IMR-90 (cell line): ENCODE measurements around the gene C1QTNF12. TPM values are rescaled to one million over a fixed set of nuclear protein-coding genes. Genes with fewer than 3 reads are reported as not detected.
A peak's percentile ranks its signal among the peaks of the same experiment; 100 is the strongest.

Experiments used
- ATAC-seq: fragments of 200-7000 bp; cut with Tn5 transposase; 2 replicates; pipeline ENCODE4 v1.9.1; 2020; ENCODE audit warnings: low read depth, mild to moderate bottlenecking, moderate library complexity
- BruUV-seq: library from RNA; stranded (reverse); fragments of 400-500 nt; replicated peaks from 2 replicates; lab custom pipeline; 2021; lab: Mats Ljungman, UMichigan
- CTCF ChIA-PET: fragments of 300-600 bp; formaldehyde crosslinking; extraction: SDS; loops from one replicate; lab custom pipeline; 2021; ENCODE audit warnings: antibody characterized with exemption; lab: Yijun Ruan, JAX
- POLR2A ChIA-PET: fragments of 300-600 bp; sonication (Branson Sonifier 250); formaldehyde crosslinking; loops from one replicate; lab custom pipeline; 2022; ENCODE audit warnings: antibody characterized with exemption; ENCODE audit not compliant: unreplicated experiment; lab: Charles Lee
- DNase-seq: peaks from one replicate; pipeline ENCODE4 v3.0.0; 2013
- H2AFZ ChIP-seq: replicated peaks from 2 replicates; pipeline ENCODE3; 2013; ENCODE audit warnings: low read length, mild to moderate bottlenecking; ENCODE audit not compliant: poor library complexity
- H2AK5ac ChIP-seq: 2 replicates; pipeline ENCODE4 v1.6.1; 2013; ENCODE audit warnings: low read depth, low read length, inconsistent platforms
- H2AK9ac ChIP-seq: replicated peaks from 2 replicates; pipeline ENCODE3; 2013; ENCODE audit warnings: mild to moderate bottlenecking, low read depth, low read length, moderate library complexity; ENCODE audit not compliant: poor library complexity
- H2BK120ac ChIP-seq: 2 replicates; pipeline ENCODE4 v1.6.1; 2013; ENCODE audit warnings: low read depth, low read length, inconsistent platforms
- H2BK15ac ChIP-seq: 3 replicates; pipeline ENCODE4 v1.6.1; 2013; ENCODE audit warnings: low read depth, low read length, inconsistent platforms
- H2BK20ac ChIP-seq: 2 replicates; pipeline ENCODE4 v1.6.1; 2013; ENCODE audit warnings: low read depth, mild to moderate bottlenecking, inconsistent platforms, low read length, moderate library complexity
- H2BK5ac ChIP-seq: 2 replicates; pipeline ENCODE4 v1.6.1; 2013; ENCODE audit warnings: mild to moderate bottlenecking, low read depth, low read length, inconsistent platforms; ENCODE audit not compliant: poor library complexity, severe bottlenecking
- H3K14ac ChIP-seq: replicated peaks from 2 replicates; pipeline ENCODE4 v1.6.1; 2013; ENCODE audit warnings: low read depth, low read length, inconsistent platforms
- H3K18ac ChIP-seq: 2 replicates; pipeline ENCODE4 v1.6.1; 2013; ENCODE audit warnings: low read depth, low read length, control low read depth
- H3K23ac ChIP-seq: 2 replicates; pipeline ENCODE4 v1.6.1; 2013; ENCODE audit warnings: low read depth, low read length, inconsistent platforms
- H3K27ac ChIP-seq: 2 replicates; pipeline ENCODE4 v1.5.1; 2013; ENCODE audit warnings: mild to moderate bottlenecking, control low read depth, low read length; ENCODE audit not compliant: insufficient read depth
- H3K27me3 ChIP-seq: 2 replicates; pipeline ENCODE4 v1.6.1; 2013; ENCODE audit warnings: low read length; ENCODE audit not compliant: control insufficient read depth, insufficient read depth
- H3K36me3 ChIP-seq: 2 replicates; pipeline ENCODE4 v1.6.1; 2013; ENCODE audit warnings: low read length, mixed read lengths; ENCODE audit not compliant: control insufficient read depth, insufficient read depth
- H3K4ac ChIP-seq: 2 replicates; pipeline ENCODE4 v1.6.1; 2013; ENCODE audit warnings: low read depth, low read length, inconsistent platforms
- H3K4me1 ChIP-seq: 2 replicates; pipeline ENCODE4 v1.6.1; 2013; ENCODE audit warnings: low read length, mixed read lengths; ENCODE audit not compliant: control insufficient read depth, insufficient read depth
- H3K4me2 ChIP-seq: 2 replicates; pipeline ENCODE4 v1.6.1; 2013; ENCODE audit warnings: low read depth, mild to moderate bottlenecking, control low read depth, low read length, moderate library complexity
- H3K4me3 ChIP-seq: 2 replicates; pipeline ENCODE4 v1.5.1; 2013; ENCODE audit warnings: low read depth, mild to moderate bottlenecking, control low read depth, low read length, moderate library complexity; ENCODE audit not compliant: insufficient read depth
- H3K56ac ChIP-seq: 2 replicates; pipeline ENCODE4 v1.6.1; 2013; ENCODE audit warnings: low read length, inconsistent platforms; ENCODE audit not compliant: insufficient read depth; ENCODE audit errors: extremely low read depth
- H3K79me1 ChIP-seq, 2 experiments: 2 replicates each; pipeline ENCODE4 v1.6.1; 2013; ENCODE audit warnings: low read length in 2 of 2, inconsistent platforms in 1 of 2, low read depth in 1 of 2
- H3K9ac ChIP-seq: 2 replicates; pipeline ENCODE4 v1.6.1; 2013; ENCODE audit warnings: low read depth, low read length, control low read depth
- H3K9me1 ChIP-seq: 2 replicates; pipeline ENCODE4 v1.6.1; 2013; ENCODE audit warnings: low read length, inconsistent platforms; ENCODE audit not compliant: insufficient read depth
- H3K9me3 ChIP-seq: 2 replicates; pipeline ENCODE4 v1.6.1; 2013; ENCODE audit warnings: low read length; ENCODE audit not compliant: control insufficient read depth, insufficient read depth
- H4K20me1 ChIP-seq: 2 replicates; pipeline ENCODE4 v1.6.1; 2013; ENCODE audit warnings: low read length, inconsistent platforms; ENCODE audit not compliant: insufficient read depth
- H4K5ac ChIP-seq: 2 replicates; pipeline ENCODE4 v1.6.1; 2013; ENCODE audit warnings: mild to moderate bottlenecking, low read depth, low read length, control low read depth
- H4K8ac ChIP-seq, 2 experiments: 2 replicates each; pipeline ENCODE4 v1.6.1; 2013; ENCODE audit warnings: low read depth in 2 of 2, low read length in 2 of 2, control low read depth in 1 of 2, inconsistent platforms in 1 of 2
- H4K91ac ChIP-seq: 2 replicates; pipeline ENCODE4 v1.6.1; 2013; ENCODE audit warnings: low read depth, low read length, inconsistent platforms; ENCODE audit not compliant: insufficient read depth
- MXI1 ChIP-seq: IDR thresholded peaks from 2 replicates; pipeline ENCODE4 v1.6.1; 2012; ENCODE audit warnings: low read depth, mild to moderate bottlenecking, low read length, moderate library complexity, borderline replicate concordance
- RAD21 ChIP-seq: IDR thresholded peaks from 2 replicates; pipeline ENCODE4 v1.6.1; 2012; ENCODE audit warnings: low read length, improper control_type of control experiment
- WGBS, 2 experiments: methylation state at CpG; one replicate each; pipeline versions ENCODE4 v1.1.5 to v1.1.7; 2013; ENCODE audit warnings: missing lambda C conversion rate in 2 of 2; ENCODE audit not compliant: insufficient read length in 1 of 2; ENCODE audit errors: extremely low coverage in 2 of 2; 5-methylcytosine and 5-hydroxymethylcytosine counted together
- dilution Hi-C: fragments of 300-500 bp; cut with HindIII; formaldehyde crosslinking; loops from one replicate; pipeline ENCODE4 v1.14.3; 2018; ENCODE audit warnings: low sequenced_read_pairs; ENCODE audit not compliant: unreplicated experiment
- in situ Hi-C: fragments of 300-500 bp; cut with MboI; formaldehyde crosslinking; loops from 3 replicates; pipeline ENCODE4 v1.14.3; 2019; ENCODE audit warnings: low sequenced_read_pairs, inconsistent platforms, mixed read lengths
- intact Hi-C: fragments of 100-400 bp; cut with micrococcal nuclease; formaldehyde crosslinking; loops from 2 replicates; pipeline ENCODE4 v1.10.0; 2022
- polyA plus RNA-seq, 3 experiments: library from polyadenylated mRNA; depleted of rRNA; stranded (reverse); fragments of >200 nt; gene quantifications; 2 replicates each; pipeline ENCODE4 v1.2.3, GENCODE V29; 2012; ENCODE audit warnings: low replicate concordance in 1 of 3
- total RNA-seq: library from RNA; depleted of rRNA; stranded (reverse); fragments of >200 nt; gene quantifications from 2 replicates; pipeline ENCODE4 v1.2.3, GENCODE V29; 2012

Gene C1QTNF12
- total and polyA plus RNA-seq, 2 of the 4 experiments (the other 2 are of a cell fraction): 0.36 to 1.1 TPM

- CTCF ChIA-PET: no interaction called here
- Histone ChIP-seq H3K27ac (0 out of 2 replicates have a peak overlapping the region, but pooled peaks have one; percentile 20), H4K8ac (0 out of 4 replicates have a peak overlapping the region, but pooled peaks of 1 of the 2 experiments have one; percentile 9), H2BK5ac (no peak overlapping the region), H3K18ac (no peak overlapping the region), H2BK15ac (no peak overlapping the region), H2BK120ac (no peak overlapping the region), H3K4me3 (no peak overlapping the region), H3K4me1 (peaks cover 16% of the 10 kb centered on the region), H3K23ac (no peak overlapping the region), H3K56ac (no peak overlapping the region), H2BK20ac (no peak overlapping the region), H2AK5ac (no peak overlapping the region), H3K27me3 (no peaks in the 10 kb centered on the region), H3K4ac (no peak overlapping the region), H4K91ac (no peak overlapping the region), H2AFZ (no peak overlapping the region), H3K9me1 (peaks cover 19% of the 10 kb centered on the region), H4K20me1 (peaks cover 10% of the 10 kb centered on the region), H2AK9ac (no peak overlapping the region), H3K14ac (no peak overlapping the region), H3K4me2 (no peak overlapping the region), H3K9ac (no peak overlapping the region), H3K79me1 (peaks cover 15 to 69% of the 10 kb centered on the region in 2 experiments), H3K36me3 (peaks cover 75% of the 10 kb centered on the region), H3K9me3 (no peaks in the 10 kb centered on the region), H4K5ac (peak overlapping the region; percentile 29; the same call in 1 of the 2 replicates)
- 100% methylated on average over 5 of the region's 31 CpGs; no CpG with 5 or more reads in 1 of the 2 experiments for WGBS, 2 experiments
- POLR2A ChIA-PET: no interaction called here
- DNase-seq (no peak), ATAC-seq (no peak)
- dilution Hi-C loops (no loop called here), intact Hi-C loops (no loop called here), in situ Hi-C loops (no loop called here)
- TF ChIP-seq MXI1 (no peak), RAD21 (no peak)
- no TSS peak for BruUV-seq
Measured at GRCh38 chr1:1256956-1257871, 10.7 kb upstream of the C1QTNF12 start.
